ENCODE results near the gene IRAK3. TPM values are rescaled to one million over a fixed set of nuclear protein-coding genes. Genes with fewer than 3 reads are reported as not detected.

Gene IRAK3
- polyA plus RNA-seq, 1 donor from 2014 or later: 0.31 TPM

DNA sequence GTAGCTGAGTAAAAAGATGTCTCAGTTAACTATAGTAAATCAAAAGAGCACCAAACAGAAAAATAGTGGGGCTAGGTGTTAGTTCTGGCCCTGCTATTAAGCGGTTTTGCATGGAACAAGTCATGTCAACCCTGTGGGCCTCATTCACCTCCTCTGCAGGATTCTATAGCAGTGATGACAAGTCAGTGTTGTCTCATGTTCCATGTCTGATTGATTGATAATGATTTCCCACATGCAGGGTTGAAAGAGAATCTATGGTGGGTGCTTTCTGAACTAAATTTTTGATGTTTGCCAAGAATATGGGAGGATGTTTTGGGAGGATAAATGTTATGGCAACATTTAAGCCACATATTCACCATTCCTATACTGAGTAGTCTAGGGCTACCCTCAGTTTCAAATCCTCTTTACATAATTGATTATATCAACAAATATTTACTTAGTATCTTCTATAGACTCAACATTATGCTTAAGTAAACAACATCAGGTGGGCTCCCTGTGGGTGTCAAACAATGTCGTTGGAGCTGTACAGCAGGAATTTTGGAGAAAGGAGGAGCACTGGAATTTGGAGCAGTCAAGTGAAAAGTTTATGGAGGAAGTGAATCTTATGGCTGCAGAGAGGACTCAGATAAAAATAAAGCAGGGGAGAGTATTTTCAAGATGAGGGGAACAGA lies 48.6 kb downstream of the IRAK3 start:
- Histone ChIP-seq H3F3A (ENCODE audit: insufficient read depth, low read length, poor library complexity, severe bottlenecking) (no peaks in the 10 kb centered on the region), H3K36me3 (ENCODE audit: insufficient read depth, low read length) (no peaks in the 10 kb centered on the region), H3K27ac (ENCODE audit: low read length) (no peak overlapping the region), H3K4me2 (ENCODE audit: low read length) (no peak overlapping the region), H3K4me3 (ENCODE audit: low read length) (no peak overlapping the region), H3K79me2 (replicated peaks; ENCODE audit: insufficient read depth, low read length) (no peaks in the 10 kb centered on the region), H2AFZ (ENCODE audit: low read depth, low read length) (no peak overlapping the region), H3K9me3 (ENCODE audit: low read length) (no peaks in the 10 kb centered on the region), H3K9me2 (ENCODE audit: insufficient read depth, low read length) (no peaks in the 10 kb centered on the region), H3K9ac (ENCODE audit: low read length) (no peak overlapping the region), H4K20me1 (ENCODE audit: insufficient read depth) (no peaks in the 10 kb centered on the region), H3K27me3 (ENCODE audit: insufficient read depth, low read depth, low read length) (peaks cover 16% of the 10 kb centered on the region)
- TF ChIP-seq TAF1 (IDR thresholded peaks at IDR 0.05; ENCODE audit: low read depth) (no peak), EZH2 (IDR thresholded peaks at IDR 0.05; ENCODE audit: borderline replicate concordance, insufficient read depth, low read length, poor library complexity, severe bottlenecking) (no peak), MXI1 (conservative IDR thresholded peaks at IDR 0.05; ENCODE audit: poor library complexity, severe bottlenecking) (no peak), POLR2AphosphoS5 (IDR thresholded peaks at IDR 0.05) (no peak), EP300 (conservative IDR thresholded peaks at IDR 0.05; ENCODE audit: poor library complexity, severe bottlenecking) (no peak), RAD21 (conservative IDR thresholded peaks at IDR 0.05) (no peak), SMC3 (conservative IDR thresholded peaks at IDR 0.05; ENCODE audit: poor library complexity) (no peak)
- TF ChIP-seq, protein P1, sequence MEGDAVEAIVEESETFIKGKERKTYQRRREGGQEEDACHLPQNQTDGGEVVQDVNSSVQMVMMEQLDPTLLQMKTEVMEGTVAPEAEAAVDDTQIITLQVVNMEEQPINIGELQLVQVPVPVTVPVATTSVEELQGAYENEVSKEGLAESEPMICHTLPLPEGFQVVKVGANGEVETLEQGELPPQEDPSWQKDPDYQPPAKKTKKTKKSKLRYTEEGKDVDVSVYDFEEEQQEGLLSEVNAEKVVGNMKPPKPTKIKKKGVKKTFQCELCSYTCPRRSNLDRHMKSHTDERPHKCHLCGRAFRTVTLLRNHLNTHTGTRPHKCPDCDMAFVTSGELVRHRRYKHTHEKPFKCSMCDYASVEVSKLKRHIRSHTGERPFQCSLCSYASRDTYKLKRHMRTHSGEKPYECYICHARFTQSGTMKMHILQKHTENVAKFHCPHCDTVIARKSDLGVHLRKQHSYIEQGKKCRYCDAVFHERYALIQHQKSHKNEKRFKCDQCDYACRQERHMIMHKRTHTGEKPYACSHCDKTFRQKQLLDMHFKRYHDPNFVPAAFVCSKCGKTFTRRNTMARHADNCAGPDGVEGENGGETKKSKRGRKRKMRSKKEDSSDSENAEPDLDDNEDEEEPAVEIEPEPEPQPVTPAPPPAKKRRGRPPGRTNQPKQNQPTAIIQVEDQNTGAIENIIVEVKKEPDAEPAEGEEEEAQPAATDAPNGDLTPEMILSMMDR (IDR thresholded peaks at IDR 0.05; ENCODE audit: poor library complexity, severe bottlenecking): no peak
- TF ChIP-seq, protein P2, sequence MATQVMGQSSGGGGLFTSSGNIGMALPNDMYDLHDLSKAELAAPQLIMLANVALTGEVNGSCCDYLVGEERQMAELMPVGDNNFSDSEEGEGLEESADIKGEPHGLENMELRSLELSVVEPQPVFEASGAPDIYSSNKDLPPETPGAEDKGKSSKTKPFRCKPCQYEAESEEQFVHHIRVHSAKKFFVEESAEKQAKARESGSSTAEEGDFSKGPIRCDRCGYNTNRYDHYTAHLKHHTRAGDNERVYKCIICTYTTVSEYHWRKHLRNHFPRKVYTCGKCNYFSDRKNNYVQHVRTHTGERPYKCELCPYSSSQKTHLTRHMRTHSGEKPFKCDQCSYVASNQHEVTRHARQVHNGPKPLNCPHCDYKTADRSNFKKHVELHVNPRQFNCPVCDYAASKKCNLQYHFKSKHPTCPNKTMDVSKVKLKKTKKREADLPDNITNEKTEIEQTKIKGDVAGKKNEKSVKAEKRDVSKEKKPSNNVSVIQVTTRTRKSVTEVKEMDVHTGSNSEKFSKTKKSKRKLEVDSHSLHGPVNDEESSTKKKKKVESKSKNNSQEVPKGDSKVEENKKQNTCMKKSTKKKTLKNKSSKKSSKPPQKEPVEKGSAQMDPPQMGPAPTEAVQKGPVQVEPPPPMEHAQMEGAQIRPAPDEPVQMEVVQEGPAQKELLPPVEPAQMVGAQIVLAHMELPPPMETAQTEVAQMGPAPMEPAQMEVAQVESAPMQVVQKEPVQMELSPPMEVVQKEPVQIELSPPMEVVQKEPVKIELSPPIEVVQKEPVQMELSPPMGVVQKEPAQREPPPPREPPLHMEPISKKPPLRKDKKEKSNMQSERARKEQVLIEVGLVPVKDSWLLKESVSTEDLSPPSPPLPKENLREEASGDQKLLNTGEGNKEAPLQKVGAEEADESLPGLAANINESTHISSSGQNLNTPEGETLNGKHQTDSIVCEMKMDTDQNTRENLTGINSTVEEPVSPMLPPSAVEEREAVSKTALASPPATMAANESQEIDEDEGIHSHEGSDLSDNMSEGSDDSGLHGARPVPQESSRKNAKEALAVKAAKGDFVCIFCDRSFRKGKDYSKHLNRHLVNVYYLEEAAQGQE (IDR thresholded peaks at IDR 0.05; ENCODE audit: borderline replicate concordance): no peak

DNA sequence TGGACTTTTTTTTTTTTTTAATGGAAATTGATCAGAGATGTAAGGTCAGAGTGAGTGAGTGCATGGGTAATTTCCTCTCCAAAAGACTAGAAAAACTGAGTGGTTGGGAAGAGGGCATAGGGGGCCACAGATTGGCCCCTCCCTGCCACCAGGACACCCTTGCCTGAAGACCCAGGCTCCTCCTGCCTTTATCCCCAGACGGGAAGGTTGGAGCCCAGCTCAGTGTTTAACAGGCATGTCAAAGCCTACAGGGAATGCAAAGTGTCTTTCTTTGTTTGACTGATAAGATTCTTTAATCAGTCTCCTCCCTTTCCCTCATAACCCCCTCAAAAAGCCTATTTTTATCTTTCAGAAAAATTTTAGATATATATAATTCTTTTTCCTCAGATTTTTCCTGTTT lies 50.3 kb downstream of the IRAK3 start:
- Histone ChIP-seq H3F3A (ENCODE audit: insufficient read depth, low read length, poor library complexity, severe bottlenecking) (no peaks in the 10 kb centered on the region), H3K36me3 (ENCODE audit: insufficient read depth, low read length) (no peaks in the 10 kb centered on the region), H3K9me3 (ENCODE audit: low read length) (no peaks in the 10 kb centered on the region), H3K9ac (ENCODE audit: low read length) (no peak overlapping the region), H4K20me1 (ENCODE audit: insufficient read depth) (no peaks in the 10 kb centered on the region), H3K27me3 (ENCODE audit: insufficient read depth, low read depth, low read length) (peaks cover 16% of the 10 kb centered on the region), H3K79me2 (replicated peaks; ENCODE audit: insufficient read depth, low read length) (no peaks in the 10 kb centered on the region), H3K4me3 (ENCODE audit: low read length) (no peak overlapping the region), H2AFZ (ENCODE audit: low read depth, low read length) (no peak overlapping the region), H3K9me2 (ENCODE audit: insufficient read depth, low read length) (no peaks in the 10 kb centered on the region), H3K27ac (ENCODE audit: low read length) (no peak overlapping the region), H3K4me2 (ENCODE audit: low read length) (no peak overlapping the region)
- TF ChIP-seq POLR2AphosphoS5 (IDR thresholded peaks at IDR 0.05) (no peak), EP300 (conservative IDR thresholded peaks at IDR 0.05; ENCODE audit: poor library complexity, severe bottlenecking) (no peak), RAD21 (conservative IDR thresholded peaks at IDR 0.05) (no peak), TAF1 (IDR thresholded peaks at IDR 0.05; ENCODE audit: low read depth) (no peak), SMC3 (conservative IDR thresholded peaks at IDR 0.05; ENCODE audit: poor library complexity) (no peak), EZH2 (IDR thresholded peaks at IDR 0.05; ENCODE audit: borderline replicate concordance, insufficient read depth, low read length, poor library complexity, severe bottlenecking) (no peak), MXI1 (conservative IDR thresholded peaks at IDR 0.05; ENCODE audit: poor library complexity, severe bottlenecking) (no peak)
- TF ChIP-seq, protein P1 (IDR thresholded peaks at IDR 0.05; ENCODE audit: poor library complexity, severe bottlenecking): no peak
- TF ChIP-seq, protein P2 (IDR thresholded peaks at IDR 0.05; ENCODE audit: borderline replicate concordance): no peak
